HCT116 (cell line): ENCODE results near the gene MAJIN. TPM values are rescaled to one million over a fixed set of nuclear protein-coding genes. Genes with fewer than 3 reads are reported as not detected.

Source experiments
- ATAC-seq: fragments of 200-7000 bp; cut with Tn5 transposase; 2 replicates; pipeline ENCODE4 v1.9.1; 2020; ENCODE audit warnings: mild to moderate bottlenecking, moderate library complexity
- BruUV-seq: library from RNA; stranded (reverse); fragments of 400-500 nt; replicated peaks from 2 replicates; lab custom pipeline; 2021; lab: Mats Ljungman, UMichigan
- CTCF ChIA-PET: fragments of 300-600 bp; sonication (Branson Sonifier 250); formaldehyde crosslinking; loops from one replicate; lab custom pipeline; 2021; ENCODE audit warnings: antibody characterized with exemption; lab: Charles Lee
- POLR2A ChIA-PET: fragments of 300-600, 350-600 bp; sonication (Branson Sonifier 250); formaldehyde crosslinking; loops from one replicate; lab custom pipeline; 2021; ENCODE audit warnings: antibody characterized with exemption; lab: Charles Lee
- RAD21 ChIA-PET, 2 experiments: fragments of 300-600 bp; sonication (Branson Sonifier 250); formaldehyde crosslinking; loops; one replicate each; lab custom pipeline; 2023; ENCODE audit warnings: low total read pairs in 2 of 2; ENCODE audit not compliant: uncharacterized antibody in 2 of 2, unreplicated experiment in 2 of 2, low non-redundant PET in 1 of 2; lab: Charles Lee
- DNase-seq: peaks from one replicate; pipeline ENCODE4 v3.0.0-alpha.2; 2010; ENCODE audit warnings: low read depth, low spot score
- H2AFZ ChIP-seq: fragments of 200-600 bp; shearing (Covaris generic), sonication (generic); 2 replicates; pipeline ENCODE4 v1.6.1; 2017; ENCODE audit warnings: low read depth, mixed run types, mixed read lengths, antibody characterized with exemption, low read length; ENCODE audit not compliant: poor library complexity, severe bottlenecking
- H3K27ac ChIP-seq: 2 replicates; pipeline ENCODE4 v1.5.1; 2012; ENCODE audit warnings: low read depth, low read length
- H3K27me3 ChIP-seq: fragments of 200-600 bp; sonication (generic); 2 replicates; pipeline ENCODE4 v1.6.1; 2016; ENCODE audit warnings: mixed run types, low read length, mixed read lengths; ENCODE audit not compliant: insufficient read depth
- H3K36me3 ChIP-seq, 2 experiments: fragments of 200-500 bp in 1 of 2; fragments of 200-600 bp in 1 of 2; sonication (Bioruptor generic) in 1 of 2; sonication (generic) in 1 of 2; 2 replicates each; pipeline versions ENCODE4 v1.5.1 to v1.6.1; 2014 to 2016; ENCODE audit warnings: low read length in 2 of 2, inconsistent platforms in 1 of 2, mixed read lengths in 1 of 2, mixed run types in 1 of 2; ENCODE audit not compliant: insufficient read depth in 2 of 2, control insufficient read depth in 1 of 2
- H3K4me1 ChIP-seq, 2 experiments: fragments of 200-600 bp in 1 of 2; sonication (generic) in 1 of 2; 2 replicates each; pipeline versions ENCODE4 v1.5.1 to v1.6.1; 2012 to 2017; ENCODE audit warnings: low read length in 2 of 2, inconsistent platforms in 1 of 2, mild to moderate bottlenecking in 1 of 2, mixed read lengths in 1 of 2, mixed run types in 1 of 2, moderate library complexity in 1 of 2; ENCODE audit not compliant: insufficient read depth in 2 of 2, control insufficient read depth in 1 of 2
- H3K4me2 ChIP-seq: fragments of 200-600 bp; sonication (generic); 2 replicates; pipeline ENCODE4 v1.6.1; 2017; ENCODE audit warnings: mixed run types, low read length, mixed read lengths
- H3K4me3 ChIP-seq, 2 experiments: fragments of 200-600 bp in 1 of 2; sonication (generic) in 1 of 2; replicated peaks in 1 of 2; 2 replicates each; pipeline ENCODE4 v1.5.1; 2011 to 2016; ENCODE audit warnings: low read length in 2 of 2, control low read depth in 1 of 2, low read depth in 1 of 2, mild to moderate bottlenecking in 1 of 2, mixed read lengths in 1 of 2, mixed run types in 1 of 2
- H3K79me2 ChIP-seq: fragments of 200-600 bp; sonication (generic); 2 replicates; pipeline ENCODE4 v1.6.1; 2017; ENCODE audit warnings: mild to moderate bottlenecking, mixed run types, low read length, moderate library complexity, mixed read lengths; ENCODE audit not compliant: insufficient read depth
- H3K9ac ChIP-seq: fragments of 200-600 bp; sonication (generic); 2 replicates; pipeline ENCODE4 v1.6.1; 2016; ENCODE audit warnings: low read length, mixed read lengths
- H3K9me2 ChIP-seq: fragments of 200-600 bp; sonication (generic), shearing (Covaris generic); 2 replicates; pipeline ENCODE4 v1.6.1; 2017; ENCODE audit warnings: mixed run types, mild to moderate bottlenecking, moderate library complexity; ENCODE audit not compliant: insufficient read depth
- H3K9me3 ChIP-seq, 2 experiments: fragments of 200-500 bp in 1 of 2; fragments of 200-600 bp in 1 of 2; sonication (Bioruptor generic) in 1 of 2; sonication (generic) in 1 of 2; 2 replicates each; pipeline ENCODE4 v1.6.1; 2014 to 2017; ENCODE audit warnings: low read length in 2 of 2, mixed read lengths in 2 of 2, inconsistent platforms in 1 of 2, low read depth in 1 of 2, mild to moderate bottlenecking in 1 of 2, mixed run types in 1 of 2, moderate library complexity in 1 of 2; ENCODE audit not compliant: control insufficient read depth in 1 of 2, insufficient read depth in 1 of 2
- H4K20me1 ChIP-seq: fragments of 200-600 bp; sonication (generic), shearing (Covaris generic); 2 replicates; pipeline ENCODE4 v1.6.1; 2017; ENCODE audit warnings: mixed run types, mild to moderate bottlenecking, moderate library complexity; ENCODE audit not compliant: insufficient read depth
- CTCF ChIP-seq, 3 experiments: fragments of 200-600 bp in 1 of 3; sonication (generic) in 1 of 3; IDR thresholded peaks in 2 of 3; conservative IDR thresholded peaks in 1 of 3; 2 replicates each; pipeline ENCODE4 v1.5.1; 2012 to 2017; ENCODE audit warnings: low read depth in 2 of 3, low read length in 2 of 3, antibody characterized with exemption in 1 of 3, borderline replicate concordance in 1 of 3, control low read depth in 1 of 3, mild to moderate bottlenecking in 1 of 3, mixed read lengths in 1 of 3, mixed run types in 1 of 3, moderate library complexity in 1 of 3; ENCODE audit not compliant: insufficient read depth in 1 of 3
- ELF1 ChIP-seq: IDR thresholded peaks from 2 replicates; pipeline ENCODE4 v1.6.1; 2012; ENCODE audit warnings: low read depth, borderline replicate concordance
- EZH2phosphoT487 ChIP-seq: fragments of 200-600 bp; IDR thresholded peaks from 2 replicates; pipeline ENCODE4 v1.6.1; 2018; ENCODE audit warnings: antibody characterized with exemption, borderline replicate concordance
- JUND ChIP-seq: IDR thresholded peaks from 2 replicates; pipeline ENCODE4 v1.6.1; 2012
- POLR2A ChIP-seq: IDR thresholded peaks from 2 replicates; pipeline ENCODE4 v1.7.0; 2011; ENCODE audit warnings: borderline replicate concordance; ENCODE audit not compliant: insufficient read depth, insufficient read length; ENCODE audit errors: extremely low read depth
- POLR2AphosphoS5 ChIP-seq: IDR thresholded peaks from 2 replicates; pipeline ENCODE4 v1.6.1; 2011; ENCODE audit warnings: mild to moderate bottlenecking, low read depth, low read length, moderate library complexity
- RAD21 ChIP-seq: IDR thresholded peaks from 2 replicates; pipeline ENCODE4 v1.6.1; 2012; ENCODE audit warnings: low read depth, mild to moderate bottlenecking
- SIN3A ChIP-seq: IDR thresholded peaks from 2 replicates; pipeline ENCODE4 v1.6.1; 2012; ENCODE audit warnings: low read depth
- SP1 ChIP-seq: IDR thresholded peaks from 2 replicates; pipeline ENCODE4 v1.6.1; 2012; ENCODE audit warnings: low read depth
- TCF7L2 ChIP-seq: IDR thresholded peaks from 2 replicates; pipeline ENCODE4 v1.7.0; 2011; ENCODE audit warnings: borderline replicate concordance, inconsistent platforms; ENCODE audit not compliant: insufficient read depth, insufficient read length; ENCODE audit errors: extremely low read depth
- ZNF274 ChIP-seq: fragments of 200-500 bp; sonication (Bioruptor generic); IDR thresholded peaks from 2 replicates; pipeline ENCODE4 v1.6.1; 2014; ENCODE audit warnings: mild to moderate bottlenecking, low read depth, low read length, inconsistent platforms
- intact Hi-C: fragments of 100-400 bp; cut with micrococcal nuclease; formaldehyde crosslinking; loops from 2 replicates; pipeline ENCODE4 v1.10.0; 2022
- total RNA-seq: library from RNA; stranded (reverse); gene quantifications from one replicate; pipeline ENCODE4 v1.2.1, GENCODE V29; 2021; ENCODE audit not compliant: unreplicated experiment

Gene MAJIN
- total RNA-seq, 1 experiment from 2014 or later = not detected

GRCh38 chr11:64894812-64895452 lies 77.0 kb downstream of the MAJIN start:
- ChIA-PET POLR2A (no interaction called here), RAD21 (no interaction called here), CTCF (interaction anchor here (10.8 kb wide), 1 partner anchor 46 kb away, joined by 112 read pairs; no protein-coding TSS in a partner anchor)
- Histone ChIP-seq H3K4me3 (no peak overlapping the region), H3K36me3 (no peaks in the 10 kb centered on the region), H3K79me2 (no peaks in the 10 kb centered on the region), H3K27ac (no peak overlapping the region; the same call in 1 of the 2 replicates), H3K9ac (no peak overlapping the region), H3K27me3 (no peaks in the 10 kb centered on the region), H2AFZ (no peak overlapping the region), H4K20me1 (no peaks in the 10 kb centered on the region), H3K9me2 (no peaks in the 10 kb centered on the region), H3K4me2 (no peak overlapping the region), H3K9me3 (no peaks in the 10 kb centered on the region), H3K4me1 (peaks cover 0 to 13% of the 10 kb centered on the region in 2 experiments; a peak in 2 of 4 replicates)
- no peak for ATAC-seq
- DNase-seq = no peak
- BruUV-seq = no TSS peak
- intact Hi-C loops = loop anchor here (1.0 kb wide), 1 partner anchor 48 kb away; no protein-coding TSS in a partner anchor
- TF ChIP-seq SP1 (no peak), TCF7L2 (no peak), JUND (no peak)

GRCh38 chr11:64894070-64894811 lies 77.7 kb downstream of the MAJIN start:
- Histone ChIP-seq H4K20me1 (no peaks in the 10 kb centered on the region), H3K9me2 (no peaks in the 10 kb centered on the region), H3K4me2 (0 out of 2 replicates have a peak overlapping the region, but pooled peaks have one; percentile 13), H3K4me3 (no peak overlapping the region)
- CTCF ChIA-PET = interaction anchor here (0.8 to 10.8 kb wide), 3 partner anchors 39 to 106 kb away, joined by 3 to 112 read pairs (median 3); no protein-coding TSS in a partner anchor
- BruUV-seq = no TSS peak
- intact Hi-C loops = loop anchor here (1.0 kb wide), 1 partner anchor 47 kb away; no protein-coding TSS in a partner anchor
- TF ChIP-seq EZH2phosphoT487 (no peak), SIN3A (no peak), JUND (no peak), CTCF (IDR thresholded peaks at IDR 0.05 in 2 of 3, conservative IDR thresholded peaks at IDR 0.05 in 1 of 3; ENCODE audit: borderline replicate concordance in 1 of 3, insufficient read depth in 1 of 3, low read depth in 2 of 3, low read length in 2 of 3) (peak; percentile 92 to 96 (median 93)), RAD21 (peak; percentile 91), POLR2AphosphoS5 (no peak), SP1 (no peak), TCF7L2 (no peak), ELF1 (no peak), ZNF274 (no peak), POLR2A (no peak)
- TF ChIP-seq, all 23 proteins: peak for 2
- Histone ChIP-seq H3K79me2 (no peaks in the 10 kb centered on the region), H3K9me3 (no peaks in the 10 kb centered on the region), H3K27ac (no peak overlapping the region; the same call in 1 of the 2 replicates), H3K27me3 (no peaks in the 10 kb centered on the region), H2AFZ (no peak overlapping the region), H3K9ac (no peak overlapping the region), H3K36me3 (no peaks in the 10 kb centered on the region), H3K4me1 (peaks cover 0 to 16% of the 10 kb centered on the region in 2 experiments; a peak in 2 of 4 replicates)
- RAD21 ChIA-PET = interaction anchor here in 1 of 2 experiments (1.3 kb wide), 1 partner anchor 46 kb away, joined by 4 read pairs; no protein-coding TSS in a partner anchor
- ATAC-seq = peak; percentile 94
- POLR2A ChIA-PET = no interaction called here
- no peak for DNase-seq
